Measurements from ENCODE around the gene CNTN4.

- TF ChIP-seq FOXM1 (IDR thresholded peaks at IDR 0.05; ENCODE audit: borderline replicate concordance) (no peak), ELF4 (IDR thresholded peaks at IDR 0.05) (no peak), SP1 (IDR thresholded peaks at IDR 0.05) (no peak), FOXA1 (IDR thresholded peaks at IDR 0.05) (no peak), NFRKB (IDR thresholded peaks at IDR 0.05) (no peak), BHLHE40 (IDR thresholded peaks at IDR 0.05; ENCODE audit: borderline replicate concordance) (no peak)
Observed at GRCh38 chr3:3038201-3038991, 939.7 kb downstream of the CNTN4 start.

All from HEK293T (cell line).